Spleen (tissue), 11 donors: ENCODE data around the gene CLCN7. TPM values are rescaled to one million over a fixed set of nuclear protein-coding genes. Genes with fewer than 3 reads are reported as not detected.

ENCODE experiments used
- DNase-seq: peaks from one replicate; pipeline ENCODE4 v3.0.0-alpha.2; 2020
- H3K27ac ChIP-seq, 8 donors: fragments of 200-600 bp; sonication (generic) in 7 of 8; 1 replicate in 4 of 8; 2 replicates in 4 of 8; pipeline versions ENCODE4 v1.5.0 to v1.8.0; 2016 to 2021; ENCODE audit warnings: inconsistent platforms in 4 of 8, mild to moderate bottlenecking in 4 of 8, moderate library complexity in 1 of 8
- H3K27me3 ChIP-seq, 7 donors: fragments of 200-600 bp; sonication (generic) in 6 of 7; replicated peaks in 1 of 7; 1 replicate in 4 of 7; 2 replicates in 3 of 7; pipeline versions ENCODE4 v1.5.0 to v1.8.0; 2016 to 2021; ENCODE audit warnings: inconsistent platforms in 3 of 7, mild to moderate bottlenecking in 1 of 7
- H3K36me3 ChIP-seq, 6 donors: fragments of 200-600 bp; sonication (generic) in 5 of 6; 1 replicate in 4 of 6; 2 replicates in 2 of 6; pipeline versions ENCODE4 v1.5.0 to v1.8.0; 2016 to 2021; ENCODE audit warnings: inconsistent platforms in 2 of 6
- H3K4me1 ChIP-seq, 6 donors: fragments of 200-600 bp; sonication (generic) in 5 of 6; 1 replicate in 3 of 6; 2 replicates in 3 of 6; pipeline versions ENCODE4 v1.5.0 to v1.8.0; 2016 to 2021; ENCODE audit warnings: inconsistent platforms in 3 of 6
- H3K4me3 ChIP-seq, 8 donors: fragments of 200-600 bp; sonication (generic) in 7 of 8; 1 replicate in 4 of 8; 2 replicates in 4 of 8; pipeline versions ENCODE4 v1.5.0 to v1.8.0; 2016 to 2021; ENCODE audit warnings: inconsistent platforms in 4 of 8, mild to moderate bottlenecking in 4 of 8, moderate library complexity in 2 of 8
- H3K9me3 ChIP-seq, 8 donors: fragments of 200-600 bp; sonication (generic) in 7 of 8; 1 replicate in 4 of 8; 2 replicates in 4 of 8; pipeline versions ENCODE4 v1.5.0 to v1.8.0; 2016 to 2021; ENCODE audit warnings: inconsistent platforms in 4 of 8
- CTCF ChIP-seq, 11 experiments: fragments of 200-600 bp in 7 of 11; fragments of 450-650 bp in 4 of 11; sonication (generic) in 4 of 11; IDR thresholded peaks in 8 of 11; conservative IDR thresholded peaks in 3 of 11; 1 replicate in 7 of 11; 2 replicates in 4 of 11; pipeline versions ENCODE4 v1.4.0 to v1.8.0; 2016 to 2021; ENCODE audit warnings: antibody characterized with exemption in 11 of 11, inconsistent platforms in 4 of 11, mild to moderate bottlenecking in 1 of 11
- POLR2A ChIP-seq, 3 donors: fragments of 450-650 bp; IDR thresholded peaks; one replicate each; pipeline ENCODE4 v1.5.1; 2017; ENCODE audit warnings: antibody characterized with exemption in 3 of 3, mild to moderate bottlenecking in 1 of 3
- POLR2AphosphoS5 ChIP-seq, 3 donors: sonication (generic); formaldehyde crosslinking; IDR thresholded peaks; one replicate each; pipeline ENCODE4 v1.5.1; 2017; ENCODE audit warnings: antibody characterized with exemption in 3 of 3
- WGBS, 5 donors: extraction: QIAGEN DNeasy Blood & Tissue Kit in 3 of 5; methylation state at CpG; one replicate each; pipeline versions ENCODE4 v1.1.5 to v1.1.7; 2013 to 2018; 5-methylcytosine and 5-hydroxymethylcytosine counted together
- intact Hi-C: fragments of 100-400 bp; cut with DNase I; formaldehyde crosslinking; loops from one replicate; pipeline ENCODE4 v1.15.0; 2023; ENCODE audit warnings: low total_unique reads
- polyA plus RNA-seq, 3 donors: library from polyadenylated mRNA; stranded (reverse); fragments of 200-250 nt; gene quantifications; one replicate each; pipeline ENCODE4 v1.2.1, GENCODE V29; 2013
- total RNA-seq, 7 donors: library from RNA; depleted of rRNA in 3 of 7; stranded (reverse); fragments of >200 nt in 3 of 7; fragmentation: NEBNext Ultra II Directional in 4 of 7; extraction: Animal tissue kit (Norgen Biotek cat#: 25700) in 4 of 7; gene quantifications; one replicate each; pipeline versions ENCODE4 v1.1.0 to v1.2.1, GENCODE V29; 2016 to 2021
- donor health status: healthy with polysubstance abuse.
- donor health status: DM: no; HTN: no; CAD: no; lungs with moderate emphysema.
- donor health status: DM: no; HTN: no; CAD: no.
- donor health status: Bipolar disorder and iron deficiency.
- donor health status: healthy.
- donor health status: DM: no; HTN: no; CAD: no.
- donor health status: DM: yes; HTN: yes; CAD: no.

CLCN7 gene
- total and polyA plus RNA-seq, 10 donors: 43.2 to 146 (median 115) TPM

- TF ChIP-seq POLR2A (IDR thresholded peaks at IDR 0.05) (no peak), POLR2AphosphoS5 (IDR thresholded peaks at IDR 0.05) (no peak), CTCF (IDR thresholded peaks at IDR 0.05 in 8 of 11, conservative IDR thresholded peaks at IDR 0.05 in 3 of 11) (no peak)
- Histone ChIP-seq H3K4me1 (peaks cover 15 to 42% (median 29%) of the 10 kb centered on the region in 6 donors), H3K27me3 (no peaks in the 10 kb centered on the region), H3K9me3 (no peaks in the 10 kb centered on the region), H3K36me3 (peaks cover 0 to 61% (median 56%) of the 10 kb centered on the region in 6 donors), H3K4me3 (peak overlapping the region in 1 of 8 donors; percentile 93), H3K27ac (no peak overlapping the region)
- WGBS, 5 donors: 85 to 95% (median 90%) methylated on average over 27 to 39 of the region's 39 CpGs
- DNase-seq: peak; percentile 75
- intact Hi-C loops: no loop called here
These were observed 20.5 kb upstream of the CLCN7 start for GRCh38 chr16:1495211-1495888.

- intact Hi-C loops: no loop called here
- 81 to 94% (median 91%) methylated on average over 12 to 13 of the region's 13 CpGs for WGBS, 5 donors
- TF ChIP-seq CTCF (IDR thresholded peaks at IDR 0.05 in 8 of 11, conservative IDR thresholded peaks at IDR 0.05 in 3 of 11): no peak
- TF ChIP-seq POLR2AphosphoS5 (IDR thresholded peaks at IDR 0.05): no peak
- TF ChIP-seq POLR2A (IDR thresholded peaks at IDR 0.05): no peak
- peaks cover 15 to 42% (median 29%) of the 10 kb centered on the region in 6 donors for H3K4me1 ChIP-seq
- H3K27ac ChIP-seq: no peak overlapping the region
- no peaks in the 10 kb centered on the region for H3K9me3 ChIP-seq
- peak overlapping the region in 2 of 8 donors; percentile 58 to 93 for H3K4me3 ChIP-seq
- no peaks in the 10 kb centered on the region for H3K27me3 ChIP-seq
- H3K36me3 ChIP-seq: peaks cover 0 to 55% (median 49%) of the 10 kb centered on the region in 6 donors
- DNase-seq: peak; percentile 76
These were observed 19.9 kb upstream of the CLCN7 start for GRCh38 chr16:1494711-1495110.

- intact Hi-C loops: no loop called here
- TF ChIP-seq POLR2A (IDR thresholded peaks at IDR 0.05) (no peak), POLR2AphosphoS5 (IDR thresholded peaks at IDR 0.05) (peak in 2 of 3 donors; percentile 53 to 73), CTCF (IDR thresholded peaks at IDR 0.05 in 8 of 11, conservative IDR thresholded peaks at IDR 0.05 in 3 of 11) (peak in 10 of 11 experiments; percentile 21 to 58 (median 43))
- Histone ChIP-seq H3K9me3 (no peaks in the 10 kb centered on the region), H3K27ac (peak overlapping the region in 5 of 8 donors; percentile 85 to 94 (median 91)), H3K4me3 (peak overlapping the region; percentile 40 to 93 (median 77)), H3K27me3 (no peaks in the 10 kb centered on the region), H3K4me1 (peaks cover 15 to 42% (median 29%) of the 10 kb centered on the region in 6 donors), H3K36me3 (peaks cover 0 to 50% (median 44%) of the 10 kb centered on the region in 6 donors)
- WGBS, 5 donors: 35 to 79% (median 54%) methylated on average over 16 to 25 of the region's 25 CpGs
- peak; percentile 81 for DNase-seq
These were observed 19.4 kb upstream of the CLCN7 start for GRCh38 chr16:1494129-1494640.

- peak overlapping the region in 7 of 8 donors; percentile 81 to 94 (median 91) for H3K27ac ChIP-seq
- WGBS, 5 donors: 0 to 4% (median 2%) methylated on average over 9 to 30 of the region's 30 CpGs
- peak overlapping the region; percentile 40 to 93 (median 77) for H3K4me3 ChIP-seq
- no peaks in the 10 kb centered on the region for H3K9me3 ChIP-seq
- no peak for TF ChIP-seq POLR2AphosphoS5 (IDR thresholded peaks at IDR 0.05)
- no peak for TF ChIP-seq CTCF (IDR thresholded peaks at IDR 0.05 in 8 of 11, conservative IDR thresholded peaks at IDR 0.05 in 3 of 11)
- TF ChIP-seq POLR2A (IDR thresholded peaks at IDR 0.05): no peak
- DNase-seq: peak; percentile 84
- peaks cover 0 to 45% (median 39%) of the 10 kb centered on the region in 6 donors for H3K36me3 ChIP-seq
- intact Hi-C loops: no loop called here
- H3K4me1 ChIP-seq: peaks cover 15 to 44% (median 29%) of the 10 kb centered on the region in 6 donors
- H3K27me3 ChIP-seq: no peaks in the 10 kb centered on the region
These were observed 18.9 kb upstream of the CLCN7 start for GRCh38 chr16:1493746-1494094.
